Activated naive CD4-positive, alpha-beta T cell treated with anti-CD3 and anti-CD28 coated beads, Interleukin-2, amount 50 U/mL, for 16 hours (primary cell): ENCODE data around the gene IDH2.
"Not testable (repeated sequence)": the region's sequence is repeated elsewhere in the genome, so short reads cannot be mapped to it uniquely, and the experiment has no call there.

Experiments
- DNase-seq: peaks from one replicate; pipeline ENCODE4 v3.0.0-alpha.2; 2020

IDH2 gene

DNA sequence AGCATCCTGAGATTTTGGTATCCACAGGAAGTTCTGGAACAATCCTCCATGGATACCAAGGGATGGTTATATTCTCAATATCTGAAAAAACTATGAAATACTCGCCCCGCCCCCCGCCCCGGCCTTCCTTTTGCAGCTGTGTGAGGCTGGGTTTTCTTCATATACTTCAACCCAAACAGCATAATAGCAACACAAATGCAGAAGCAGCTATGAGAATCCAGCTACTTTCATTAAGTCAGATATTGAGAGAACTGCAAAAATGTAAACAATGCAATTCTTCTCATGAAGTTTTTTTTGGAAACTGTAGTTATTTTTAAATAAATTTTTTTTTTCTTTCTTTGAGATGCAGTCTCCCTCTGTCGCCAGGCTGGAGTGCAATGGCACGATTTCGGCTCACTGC, 10.9 kb upstream of the IDH2 start:
- DNase-seq: no peak

DNA sequence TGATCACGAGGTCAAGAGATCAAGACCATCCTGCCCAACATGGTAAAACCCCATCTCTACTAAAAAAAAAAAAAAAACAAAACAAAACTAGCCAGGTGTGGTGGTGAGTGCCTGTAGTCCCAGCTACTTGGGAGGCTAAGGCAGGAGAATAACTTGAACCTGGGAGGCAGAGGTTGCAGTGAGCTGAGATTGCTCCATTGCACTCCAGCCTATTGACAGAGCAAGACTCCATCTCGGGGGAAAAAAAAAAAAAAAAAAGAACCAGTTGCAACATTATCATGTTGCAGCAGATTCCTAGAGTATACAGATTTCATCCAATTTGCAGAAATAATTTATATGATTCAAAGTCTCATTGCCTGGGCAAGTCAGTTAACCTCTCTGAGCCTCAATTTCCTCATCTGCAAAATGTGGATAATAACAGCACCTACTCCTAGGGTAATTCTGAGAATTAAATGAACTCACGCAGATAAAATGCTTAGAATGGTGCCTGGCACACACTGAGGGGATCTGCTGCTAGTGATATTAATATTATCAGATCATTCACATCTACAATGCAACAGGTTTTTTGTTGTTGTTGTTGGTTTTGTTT, 7.0 kb upstream of the IDH2 start:
- DNase-seq: not testable (repeated sequence)

DNA sequence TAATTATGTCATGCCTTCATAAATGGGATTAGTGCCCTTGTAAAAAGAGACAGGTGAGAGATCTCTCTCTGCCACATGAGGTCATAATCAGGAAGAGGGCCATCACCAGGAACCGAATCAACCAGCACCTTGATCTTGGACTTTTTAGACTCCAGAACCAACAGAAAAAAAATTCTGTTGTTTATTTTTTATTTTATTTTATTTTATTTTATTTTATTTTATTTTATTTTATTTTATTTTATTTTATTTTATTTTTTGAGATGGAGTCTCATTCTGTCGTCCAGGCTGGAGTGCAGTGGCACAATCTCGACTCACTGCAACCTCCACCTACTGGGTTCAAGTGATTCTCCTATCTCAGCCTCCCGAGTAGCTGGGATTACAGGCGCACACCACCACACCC, 5.8 kb upstream of the IDH2 start:
- not testable (repeated sequence) for DNase-seq

DNA sequence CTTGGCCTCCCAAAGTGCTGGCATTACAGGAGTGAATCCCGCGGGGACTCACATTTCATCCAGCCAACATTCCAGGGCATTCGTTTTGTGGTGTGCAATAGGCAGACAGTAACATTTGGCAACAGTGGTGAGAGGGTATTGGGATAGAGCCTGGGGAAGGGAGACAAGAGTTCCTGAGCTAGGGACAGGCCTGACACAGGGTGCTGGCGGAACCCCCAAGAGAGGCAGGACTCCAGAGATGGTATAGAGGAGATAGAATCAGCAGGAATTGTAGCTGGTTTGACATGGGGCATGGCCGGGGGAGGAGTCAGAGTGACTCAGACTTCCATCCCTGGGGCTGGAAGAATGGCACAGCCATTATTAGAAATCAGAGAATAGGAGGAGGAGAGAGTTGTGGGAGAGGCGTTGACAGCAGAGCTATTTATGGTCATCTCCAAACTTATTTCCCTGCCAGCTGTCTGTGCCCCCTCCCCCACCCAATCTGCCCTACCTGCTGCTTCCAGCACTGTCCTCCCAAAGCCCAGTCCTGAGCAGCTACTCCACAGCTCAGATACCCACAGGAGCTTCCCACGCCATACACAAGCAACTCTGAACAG, 4.4 kb upstream of the IDH2 start:
- no peak for DNase-seq

DNA sequence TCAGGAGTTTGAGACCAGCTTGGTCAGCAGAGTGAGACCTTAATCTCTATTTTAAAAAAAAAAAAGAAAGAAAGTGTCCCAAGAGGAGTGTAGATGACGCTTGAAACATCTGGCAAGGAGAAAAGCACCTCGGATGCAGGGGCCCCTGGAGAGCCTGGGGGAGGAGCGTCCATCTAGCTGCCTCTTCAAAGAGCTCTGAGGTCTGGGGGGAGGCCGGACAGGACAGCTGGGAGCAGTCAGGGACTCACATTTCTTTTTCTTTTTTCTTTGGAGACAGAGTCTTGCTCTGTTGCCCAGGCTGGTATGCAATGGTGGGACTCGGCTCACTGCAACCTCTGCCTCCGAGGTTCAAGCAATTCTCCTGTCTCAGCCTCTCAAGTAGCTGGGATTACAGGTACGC, 3.3 kb upstream of the IDH2 start:
- no peak for DNase-seq

DNA sequence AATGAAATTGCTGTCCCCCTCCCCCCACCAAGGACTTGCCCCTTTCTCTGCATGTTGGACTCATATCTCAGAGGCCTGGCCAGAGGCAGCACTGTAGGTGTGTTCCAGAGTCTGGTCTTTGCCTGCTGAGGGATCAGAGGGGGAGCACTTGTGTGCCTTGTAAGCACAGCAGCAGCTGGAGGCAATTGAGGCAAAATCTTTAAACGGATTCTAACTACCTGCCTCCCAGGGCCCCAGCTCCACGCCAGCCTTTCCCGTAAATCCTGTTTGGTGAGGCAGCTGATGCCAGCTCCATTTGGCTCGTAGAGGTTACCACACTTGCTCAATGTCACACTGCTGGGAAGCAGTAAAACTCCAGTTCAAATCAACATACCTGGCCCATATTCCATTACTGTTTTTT, 2.3 kb upstream of the IDH2 start:
- no peak for DNase-seq

DNA sequence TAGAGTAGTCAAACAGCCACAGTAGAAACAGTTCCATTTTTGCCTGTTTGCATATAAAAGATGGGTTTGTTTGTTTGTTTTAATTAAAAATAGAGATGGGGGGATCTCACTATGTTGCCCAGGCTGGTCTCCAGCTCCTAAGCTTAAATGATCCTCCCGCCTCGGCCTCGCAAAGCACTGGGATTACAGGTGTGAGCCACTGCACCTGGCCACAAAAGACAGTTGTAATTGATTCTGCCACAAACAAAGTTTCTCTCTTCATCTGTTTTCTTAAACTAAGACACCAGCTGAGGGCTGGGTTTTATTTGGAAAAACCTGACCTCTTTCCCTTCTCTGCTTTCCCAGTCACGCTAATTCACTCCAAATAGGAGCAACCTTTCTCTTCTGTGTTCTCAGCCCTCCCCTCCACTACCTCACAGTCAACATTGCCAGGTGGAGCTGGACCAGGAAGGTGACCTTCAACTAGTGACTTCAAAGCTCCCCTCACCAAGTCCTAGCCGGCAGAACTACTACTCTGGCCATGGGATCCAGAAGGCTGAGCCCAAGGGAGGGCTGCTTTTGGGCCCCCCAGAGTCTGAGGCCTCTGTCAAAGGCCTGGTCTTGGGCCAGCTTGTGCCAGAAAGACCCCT, 1.5 kb upstream of the IDH2 start:
- no peak for DNase-seq

DNA sequence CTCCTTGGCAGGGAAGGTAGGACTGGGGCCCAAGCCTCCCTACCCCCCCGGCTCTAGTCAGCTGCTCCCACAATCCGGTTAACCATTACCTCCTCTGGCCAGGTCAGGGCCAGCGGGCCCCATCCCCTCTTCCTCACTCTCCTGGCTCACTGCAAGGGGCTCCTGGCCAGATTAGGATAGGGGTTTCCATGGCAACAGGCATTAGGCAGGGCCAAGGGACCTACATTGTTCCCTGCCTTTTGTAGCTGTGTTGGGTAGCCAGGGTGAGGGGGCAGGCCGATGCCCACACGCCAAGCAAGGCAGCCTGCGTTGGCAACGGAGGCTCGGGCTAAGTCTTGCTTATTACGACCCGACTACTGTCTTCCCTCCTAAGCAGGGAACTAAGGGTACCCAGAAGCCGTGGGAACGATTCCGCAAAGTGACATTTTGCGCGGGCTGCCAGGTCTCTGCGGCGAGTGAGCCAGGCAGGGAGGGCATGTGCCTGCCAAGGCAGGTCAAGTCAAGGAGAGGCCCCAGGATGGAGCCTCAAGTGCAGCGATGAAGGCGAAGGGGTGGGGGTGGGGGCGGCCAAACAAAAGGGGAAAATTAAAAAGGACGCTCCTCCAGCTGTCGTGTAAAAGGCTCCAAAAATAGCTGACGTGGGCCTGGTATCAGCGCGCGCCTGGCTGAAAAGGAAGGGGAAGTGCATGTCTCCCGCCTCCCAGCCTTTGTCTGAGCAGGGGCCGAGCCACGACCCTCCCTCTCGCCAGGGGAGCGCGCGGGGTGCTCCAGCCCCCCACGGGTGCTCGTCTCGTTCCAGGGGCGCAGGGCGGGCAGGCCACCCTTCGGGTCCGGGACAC, 919 bp downstream of the IDH2 start:
- peak; percentile 43 for DNase-seq

DNA sequence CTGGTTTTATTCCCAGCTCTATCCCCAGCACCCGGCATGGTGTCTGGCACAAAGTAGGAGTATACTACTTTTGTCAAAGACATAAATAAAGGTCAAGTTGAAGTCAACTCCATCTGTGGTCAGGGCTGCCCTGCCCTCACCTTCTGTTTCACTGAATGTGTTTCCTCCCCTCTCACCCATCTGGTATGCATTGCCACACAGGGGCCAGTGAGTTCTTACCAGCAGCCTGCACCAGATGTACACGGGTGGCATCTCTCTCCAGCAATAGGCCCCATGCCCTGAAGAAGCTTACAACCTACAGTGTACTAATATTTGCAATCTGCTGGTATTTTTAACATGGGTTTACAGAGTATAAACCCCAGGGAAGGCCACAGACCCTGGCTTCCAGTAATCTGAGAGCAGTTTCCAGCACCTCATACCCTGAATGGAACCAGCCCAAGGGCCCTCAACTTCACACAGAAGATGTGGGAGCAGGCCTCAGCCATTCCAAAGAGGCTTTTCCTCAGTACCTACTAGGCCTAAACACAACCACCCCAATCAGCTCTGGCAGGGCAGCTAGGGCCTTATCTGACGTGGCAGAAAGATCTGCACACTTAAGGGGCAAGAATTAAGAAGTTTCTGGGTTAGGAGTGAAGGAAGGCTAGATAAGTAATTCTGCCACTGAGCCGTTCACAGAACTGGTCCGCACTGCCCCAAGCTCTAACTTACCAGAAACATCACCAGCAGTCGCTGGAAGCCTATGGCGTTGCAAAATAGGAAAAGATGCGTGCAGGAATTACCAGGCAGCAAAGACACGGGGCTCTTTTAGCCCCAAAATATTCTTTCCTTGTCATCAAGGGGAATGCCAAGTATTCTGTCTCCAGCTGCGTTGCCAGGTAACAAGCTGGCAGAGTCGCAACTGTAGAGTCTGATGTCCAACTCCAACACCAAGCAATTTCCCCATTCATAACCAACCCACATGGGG, 2.1 kb downstream of the IDH2 start:
- DNase-seq: no peak

DNA sequence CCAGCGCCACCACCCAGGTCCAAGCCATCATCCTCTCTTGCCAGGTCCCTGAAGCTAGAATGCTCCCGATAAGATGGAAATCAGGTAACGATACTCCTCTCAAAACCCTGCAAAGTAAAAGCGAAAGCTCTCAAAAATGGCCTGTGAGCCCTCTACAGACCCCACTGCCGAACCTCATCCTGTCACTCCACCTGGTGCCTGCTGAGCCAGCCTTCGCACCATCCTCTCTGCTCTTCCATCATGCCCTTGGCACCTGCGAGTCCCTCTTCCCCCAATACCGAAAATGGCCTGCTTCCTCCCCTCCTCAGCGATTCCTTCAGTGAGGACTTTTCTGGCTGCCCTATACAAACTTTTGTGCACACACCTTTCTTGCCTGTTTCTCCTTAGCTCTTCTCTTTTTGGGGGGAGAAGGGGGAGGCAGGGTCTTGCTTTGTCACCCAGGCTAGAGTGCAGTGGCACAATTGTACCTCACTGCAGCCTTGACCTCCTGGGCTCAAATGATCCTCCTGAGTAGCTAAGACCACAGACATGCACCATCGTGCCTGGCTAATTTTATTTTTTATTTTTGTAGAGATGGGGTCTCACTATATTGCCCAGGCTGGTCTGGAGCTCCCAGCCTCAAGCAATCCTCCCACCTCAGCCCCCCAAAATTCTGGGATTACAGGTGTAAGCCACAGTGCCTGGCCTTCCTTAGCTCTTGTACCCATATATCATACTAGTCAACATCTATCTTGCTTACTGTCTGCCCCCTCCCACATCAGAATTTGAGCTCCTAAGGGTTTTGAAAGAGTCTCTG, 3.0 kb downstream of the IDH2 start:
- DNase-seq: peak; percentile 31

DNA sequence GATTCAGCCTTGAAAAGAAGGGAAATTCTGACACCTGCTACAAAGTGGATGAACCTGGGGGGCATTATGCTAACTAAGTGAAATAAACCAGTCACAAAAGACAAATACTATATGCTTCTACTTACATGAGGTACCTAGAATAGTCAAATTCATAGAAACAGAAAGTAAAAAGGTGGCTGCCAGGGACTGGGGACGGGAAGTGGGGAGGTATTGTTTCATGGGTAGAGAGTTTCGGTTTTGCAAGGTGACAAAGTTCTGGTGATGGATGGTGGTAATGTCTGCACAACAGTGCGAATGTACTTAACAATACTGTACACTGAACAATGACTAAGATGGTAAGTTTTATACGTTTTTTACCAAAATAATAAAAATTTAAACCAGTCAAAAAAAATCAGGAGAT, 4.8 kb downstream of the IDH2 start:
- peak; percentile 59 for DNase-seq

DNA sequence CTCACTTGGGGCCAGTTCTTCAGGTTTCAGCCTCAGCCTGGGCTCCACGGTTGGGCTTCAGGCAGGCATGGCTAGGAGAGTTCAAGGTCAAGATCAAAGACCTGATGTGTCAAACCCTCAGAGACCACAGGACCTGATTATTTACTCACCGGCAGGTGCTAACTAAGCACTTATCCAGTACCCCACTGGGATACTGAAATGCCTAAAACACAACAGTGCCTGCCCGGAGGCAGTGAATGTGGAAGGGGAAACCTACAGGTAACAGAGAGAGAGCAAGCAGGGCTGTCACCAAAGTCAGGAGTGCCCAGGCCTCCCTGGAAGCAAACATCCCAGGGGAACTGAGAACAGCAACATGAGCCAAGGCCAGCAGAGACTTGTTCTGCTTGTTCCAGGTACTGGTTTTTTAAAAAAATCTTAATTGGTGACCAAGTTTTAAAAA, 6.7 kb downstream of the IDH2 start:
- DNase-seq: no peak

DNA sequence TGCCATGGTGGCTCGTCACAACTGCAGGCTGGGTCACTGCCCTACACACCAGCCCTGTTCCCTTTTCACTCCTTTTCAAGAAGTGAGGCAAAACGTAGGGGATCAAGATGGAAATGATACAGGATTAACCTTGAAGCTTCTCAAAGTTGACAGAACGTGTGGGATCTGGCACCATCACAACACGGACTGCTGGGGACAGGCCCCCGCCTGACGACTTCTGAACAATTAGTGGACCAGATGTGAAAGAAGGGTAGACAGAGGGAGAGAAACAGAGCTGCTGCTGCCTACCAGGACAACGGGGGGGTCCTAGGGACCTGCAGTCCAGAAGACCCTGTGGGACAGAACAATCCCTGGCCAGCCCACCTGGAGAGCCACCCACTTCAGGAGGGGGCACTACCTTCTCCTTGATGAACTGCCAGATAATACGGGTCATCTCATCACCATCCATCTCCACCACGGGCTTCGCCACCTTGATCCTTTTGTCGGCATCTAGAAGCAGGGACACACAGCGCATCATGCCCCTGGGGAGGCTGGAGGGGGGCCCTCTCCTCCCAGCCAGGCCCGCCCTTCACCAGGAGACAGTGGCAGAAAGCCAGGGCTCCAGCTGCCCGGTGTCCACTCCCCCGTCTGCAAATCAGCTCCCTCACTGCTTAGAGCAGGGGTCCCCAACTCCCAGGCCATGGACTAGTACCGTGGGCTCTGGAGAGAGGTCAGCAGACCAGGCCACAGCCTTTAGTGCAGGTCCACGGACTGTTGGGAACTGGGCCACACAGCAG, 10.9 kb downstream of the IDH2 start:
- no peak for DNase-seq

DNA sequence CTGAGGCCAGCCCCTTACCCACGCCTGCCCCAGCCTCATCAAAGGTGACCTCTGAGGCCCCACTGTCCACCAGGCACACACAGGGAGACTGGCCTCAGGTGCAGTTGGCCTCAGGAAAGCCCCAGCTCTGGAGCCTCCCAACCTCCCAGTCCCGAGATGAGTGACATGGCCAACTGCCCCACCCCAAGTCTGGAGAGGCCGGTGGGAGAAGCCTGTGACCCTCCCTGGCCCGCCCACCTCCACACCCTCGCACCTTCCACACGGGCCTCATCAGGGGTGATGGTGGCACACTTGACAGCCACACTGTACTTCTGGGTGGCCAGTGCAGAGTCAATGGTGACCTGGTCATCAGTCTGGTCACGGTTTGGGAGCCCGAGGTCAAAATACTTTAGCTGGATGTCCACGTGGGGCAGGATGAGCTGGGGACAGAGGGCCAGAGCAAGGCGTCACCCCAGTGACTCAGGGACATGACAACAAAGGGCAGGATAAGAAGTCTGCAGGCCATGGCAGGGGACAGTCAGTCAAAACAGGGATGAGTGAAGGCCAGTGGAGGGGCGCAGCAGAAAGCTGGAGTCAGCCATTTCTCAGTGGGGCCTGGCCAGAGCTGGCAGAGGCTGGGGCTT, 11.9 kb downstream of the IDH2 start:
- DNase-seq: no peak

DNA sequence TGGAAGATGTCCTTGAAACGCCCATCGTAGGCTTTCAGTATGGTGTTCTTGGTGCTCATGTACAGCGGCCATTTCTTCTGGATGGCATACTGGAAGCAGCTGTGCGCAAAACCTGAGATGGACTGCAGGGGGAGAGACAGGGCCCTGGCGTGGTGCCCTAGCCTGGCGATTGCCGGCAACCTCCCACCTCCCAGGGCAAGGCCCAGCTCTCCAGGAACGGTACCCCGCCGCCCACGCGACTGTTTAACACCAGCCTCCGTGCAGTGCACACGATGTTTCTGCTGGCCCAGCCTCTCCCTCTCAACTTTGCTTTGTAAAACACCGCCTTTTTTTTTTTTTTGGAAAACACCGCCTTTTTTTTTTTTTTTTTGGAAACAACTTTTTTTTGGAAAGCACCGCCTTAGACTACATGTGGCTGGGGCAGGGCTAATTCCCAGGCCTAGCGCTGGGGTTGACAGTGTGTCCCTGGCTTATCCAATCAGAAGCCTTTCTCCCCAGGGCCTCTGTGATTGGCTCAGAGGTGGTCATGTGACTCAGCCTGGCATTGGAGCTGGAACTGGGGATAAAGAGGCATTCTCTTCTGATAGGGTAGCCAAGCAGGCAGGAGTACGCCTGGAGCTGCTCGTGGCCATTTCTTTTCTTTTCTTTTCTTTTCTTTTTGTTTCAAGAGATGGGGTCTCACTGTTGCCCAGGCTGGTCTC, 14.7 kb downstream of the IDH2 start:
- peak; percentile 30 for DNase-seq

DNA sequence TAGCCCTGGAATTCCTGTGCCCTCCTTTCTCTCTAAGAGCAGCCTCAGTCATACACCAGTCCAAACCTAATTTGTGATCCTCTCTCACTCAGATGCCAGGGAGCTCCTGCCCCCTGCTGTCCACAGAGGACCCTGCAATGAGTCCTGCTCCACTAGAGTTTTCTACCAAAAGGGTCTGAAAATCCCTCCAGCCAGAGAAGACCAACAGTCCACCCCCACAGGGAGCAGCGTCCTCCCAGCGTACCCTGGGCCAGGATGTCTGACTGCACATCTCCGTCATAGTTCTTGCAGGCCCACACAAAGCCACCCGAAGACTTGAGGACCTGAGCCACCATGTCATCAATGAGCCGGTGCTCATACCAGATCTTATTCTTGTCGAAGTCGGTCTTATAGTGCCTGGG, 15.4 kb downstream of the IDH2 start:
- peak; percentile 63 for DNase-seq

DNA sequence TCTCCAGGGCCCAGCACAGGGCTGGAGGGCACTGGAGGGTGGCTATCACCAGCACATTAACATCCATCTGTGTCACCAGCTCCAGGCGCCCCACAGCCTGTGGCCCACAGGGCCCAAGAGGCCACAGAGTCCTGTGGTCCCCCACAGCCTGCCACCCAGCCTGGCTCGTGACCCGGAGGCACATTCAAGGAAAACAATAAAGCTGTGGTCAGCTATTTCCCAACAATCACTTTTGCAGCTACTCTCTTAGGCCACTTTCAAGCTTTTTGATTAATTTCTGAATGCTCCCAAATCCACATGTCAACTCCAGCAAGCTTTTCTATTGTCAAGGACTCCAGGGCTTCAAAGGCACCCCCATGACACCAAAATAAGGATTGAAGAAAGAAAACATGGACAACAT, 16.7 kb downstream of the IDH2 start:
- no peak for DNase-seq

DNA sequence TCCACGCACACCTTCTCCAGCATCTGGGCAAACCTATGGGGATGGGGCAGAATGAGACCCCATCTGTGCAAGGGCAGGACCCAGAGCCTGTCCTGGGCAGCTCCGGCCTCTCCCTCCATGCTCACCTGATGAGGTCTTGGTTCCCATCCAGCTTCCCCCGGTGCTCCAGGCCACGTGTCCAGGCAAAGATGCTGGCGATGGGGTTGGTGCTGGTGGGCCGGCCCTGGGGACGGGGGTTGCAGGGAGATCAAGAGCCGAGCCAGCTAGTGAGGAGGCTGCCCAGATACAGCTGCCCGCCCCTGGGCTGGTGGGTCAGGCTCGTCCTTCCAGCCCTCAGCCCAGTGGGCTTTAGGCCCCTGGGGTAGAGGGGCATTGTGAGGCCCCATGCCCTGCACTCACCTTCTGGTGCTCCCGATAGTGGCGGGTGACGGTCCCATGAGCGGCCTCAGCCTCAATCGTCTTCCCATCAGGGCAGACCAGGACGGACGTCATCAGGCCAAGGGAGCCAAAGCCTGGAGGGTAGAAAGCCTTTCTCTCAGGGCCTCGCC, 17.3 kb downstream of the IDH2 start:
- DNase-seq: no peak

DNA sequence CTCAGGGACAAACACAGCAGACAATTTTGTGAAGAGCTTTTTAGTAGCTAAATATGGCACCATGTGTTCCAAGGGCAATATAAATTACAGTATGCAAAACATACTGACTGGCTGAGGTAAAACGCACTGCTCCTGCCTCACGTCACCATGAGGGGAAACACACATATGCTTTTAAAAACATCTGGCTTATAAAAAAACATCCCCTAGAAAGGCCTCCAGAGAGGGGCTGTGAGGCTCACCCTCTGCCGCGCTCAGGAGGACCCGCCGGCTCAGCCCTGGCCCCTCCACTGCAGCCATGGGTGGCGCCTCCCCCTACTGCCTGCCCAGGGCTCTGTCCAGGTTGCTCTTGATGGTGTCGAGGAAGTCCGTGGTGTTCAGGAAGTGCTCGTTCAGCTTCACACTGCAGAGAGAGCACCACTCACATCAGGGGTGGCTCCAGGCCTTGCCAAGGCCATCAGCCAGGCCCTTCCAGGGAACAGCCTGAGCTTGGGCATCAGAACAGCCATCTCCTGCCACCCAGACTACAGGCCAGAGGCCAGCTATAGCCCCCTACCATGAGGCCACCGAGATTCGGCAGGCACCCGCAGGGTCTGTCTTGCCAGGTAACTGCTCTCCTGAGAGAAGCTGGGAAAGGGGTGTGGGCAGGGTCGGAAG, 18.2 kb downstream of the IDH2 start:
- no peak for DNase-seq
